Measurements from ENCODE around the gene CTU1. TPM values are rescaled to one million over a fixed set of nuclear protein-coding genes. Genes with fewer than 3 reads are reported as not detected.

CTU1 gene
- total and polyA plus RNA-seq, 2 of the 4 experiments (the other 2 are of a cell fraction), result 2.0 to 3.3 TPM

DNA sequence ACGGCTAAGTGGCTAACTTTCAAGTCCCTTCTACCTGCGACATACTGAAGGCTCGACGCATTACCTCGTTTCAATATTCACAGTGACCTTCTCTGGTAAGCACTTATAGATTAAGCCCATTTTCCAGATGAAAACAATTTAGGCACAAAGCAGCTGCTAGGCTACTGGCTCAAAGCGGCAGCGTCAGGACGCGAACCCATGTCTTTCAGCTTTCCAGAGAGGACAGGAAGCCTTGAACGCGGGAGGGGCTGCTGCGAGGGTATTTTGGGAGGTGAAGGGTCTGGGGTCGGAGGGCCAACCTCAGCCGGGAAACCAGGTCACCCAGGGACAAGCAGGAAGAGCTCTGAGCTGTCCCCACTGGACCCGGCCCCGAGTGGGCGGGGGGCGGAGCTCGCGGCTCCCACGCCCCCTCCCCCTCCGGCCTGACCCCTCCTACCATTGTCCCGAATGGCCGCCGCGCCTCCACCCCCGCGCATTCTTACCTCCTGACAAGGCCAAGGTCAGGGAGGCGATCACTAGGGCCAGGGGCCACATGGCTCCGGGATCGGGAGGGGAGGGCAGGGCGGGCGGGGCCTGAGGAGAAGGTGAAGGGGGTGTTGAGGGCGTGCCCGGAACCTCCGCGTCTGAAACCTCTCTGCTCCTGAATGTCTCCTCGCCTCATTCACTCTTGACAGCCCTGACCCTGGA is 43.5 kb downstream of the CTU1 start, which contains the start of gene KLK13:
Gene KLK13, minus strand, starts transcription at position 559 of the 687 bp plus-strand sequence. Its CDS starts 25 bp downstream, at position 534.
- Histone ChIP-seq H3K23ac (ENCODE audit: low read depth, low read length) (no peak within 1 kb of the TSS), H3K27ac (ENCODE audit: insufficient read depth, low read length) (no peak within 1 kb of the TSS), H3K79me1 (ENCODE audit: low read depth in 1 of 2, low read length in 2 of 2) (no peaks in the 10 kb centered on the region), H3K27me3 (ENCODE audit: control insufficient read depth, insufficient read depth, low read length) (no peaks in the 10 kb centered on the region), H4K5ac (ENCODE audit: low read depth, low read length) (no peak within 1 kb of the TSS), H2BK120ac (ENCODE audit: low read depth, low read length) (no peak within 1 kb of the TSS), H3K9me1 (ENCODE audit: insufficient read depth, low read length) (no peaks in the 10 kb centered on the region), H4K8ac (ENCODE audit: low read depth in 2 of 2, low read length in 2 of 2) (no peak within 1 kb of the TSS), H3K14ac (replicated peaks; ENCODE audit: low read depth, low read length) (no peak within 1 kb of the TSS), H2BK15ac (ENCODE audit: low read depth, low read length) (no peak within 1 kb of the TSS), H2BK20ac (ENCODE audit: low read depth, low read length) (no peak within 1 kb of the TSS), H3K4me1 (ENCODE audit: control insufficient read depth, insufficient read depth, low read length) (no peaks in the 10 kb centered on the region), H2AK5ac (ENCODE audit: low read depth, low read length) (no peak within 1 kb of the TSS), H2BK5ac (ENCODE audit: low read depth, low read length, poor library complexity, severe bottlenecking) (no peak within 1 kb of the TSS), H3K4me2 (ENCODE audit: low read depth, low read length) (peak within 1 kb of the TSS; percentile 21; the same call in 1 of the 2 replicates), H3K4me3 (ENCODE audit: insufficient read depth, low read depth, low read length) (peak within 1 kb of the TSS; percentile 14; the same call in 1 of the 2 replicates), H2AK9ac (replicated peaks; ENCODE audit: low read depth, low read length, poor library complexity) (no peak within 1 kb of the TSS), H4K20me1 (ENCODE audit: insufficient read depth, low read length) (no peaks in the 10 kb centered on the region), H4K91ac (ENCODE audit: insufficient read depth, low read depth, low read length) (no peak within 1 kb of the TSS), H3K4ac (ENCODE audit: low read depth, low read length) (no peak within 1 kb of the TSS), H3K9me3 (ENCODE audit: control insufficient read depth, insufficient read depth, low read length) (peaks cover 2% of the 10 kb centered on the region; the same call in 1 of the 2 replicates), H3K56ac (ENCODE audit: extremely low read depth, insufficient read depth, low read length) (no peak within 1 kb of the TSS), H3K18ac (ENCODE audit: low read depth, low read length) (no peak within 1 kb of the TSS), H2AFZ (replicated peaks; ENCODE audit: low read length, poor library complexity) (peak within 1 kb of the TSS; percentile 43), H3K9ac (ENCODE audit: low read depth, low read length) (no peak within 1 kb of the TSS), H3K36me3 (ENCODE audit: control insufficient read depth, insufficient read depth, low read length) (no peaks in the 10 kb centered on the region)
- ChIA-PET POLR2A (ENCODE audit: unreplicated experiment) (no interaction called here), CTCF (no interaction called here)
- ATAC-seq (ENCODE audit: low read depth) (no peak), DNase-seq (no peak)
- dilution Hi-C loops (cut with HindIII; ENCODE audit: low sequenced_read_pairs, unreplicated experiment), result no loop called here
- in situ Hi-C loops (cut with MboI; ENCODE audit: low sequenced_read_pairs), result no loop called here
- TF ChIP-seq, protein P1, sequence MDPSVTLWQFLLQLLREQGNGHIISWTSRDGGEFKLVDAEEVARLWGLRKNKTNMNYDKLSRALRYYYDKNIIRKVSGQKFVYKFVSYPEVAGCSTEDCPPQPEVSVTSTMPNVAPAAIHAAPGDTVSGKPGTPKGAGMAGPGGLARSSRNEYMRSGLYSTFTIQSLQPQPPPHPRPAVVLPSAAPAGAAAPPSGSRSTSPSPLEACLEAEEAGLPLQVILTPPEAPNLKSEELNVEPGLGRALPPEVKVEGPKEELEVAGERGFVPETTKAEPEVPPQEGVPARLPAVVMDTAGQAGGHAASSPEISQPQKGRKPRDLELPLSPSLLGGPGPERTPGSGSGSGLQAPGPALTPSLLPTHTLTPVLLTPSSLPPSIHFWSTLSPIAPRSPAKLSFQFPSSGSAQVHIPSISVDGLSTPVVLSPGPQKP (IDR thresholded peaks at IDR 0.05; ENCODE audit: borderline replicate concordance, low read depth, low read length), result no peak
- no peak for TF ChIP-seq RAD21 (IDR thresholded peaks at IDR 0.05; ENCODE audit: low read length)
- TF ChIP-seq CHD1 (IDR thresholded peaks at IDR 0.05; ENCODE audit: low read depth, low read length), result no peak
- no peak for TF ChIP-seq RFX5 (IDR thresholded peaks at IDR 0.05; ENCODE audit: low read depth, low read length)
- TF ChIP-seq RCOR1 (IDR thresholded peaks at IDR 0.05; ENCODE audit: insufficient replicate concordance, low read length), result no peak
- no peak for TF ChIP-seq SMC3 (IDR thresholded peaks at IDR 0.05; ENCODE audit: low read depth, low read length)
- TF ChIP-seq CTCF (conservative IDR thresholded peaks at IDR 0.05; ENCODE audit: low read depth, low read length), result no peak
- TF ChIP-seq NFE2L2 (IDR thresholded peaks at IDR 0.05; ENCODE audit: low read depth, low read length), result no peak
- TF ChIP-seq FOS (IDR thresholded peaks at IDR 0.05; ENCODE audit: low read depth, low read length), result no peak
- no peak for TF ChIP-seq MXI1 (IDR thresholded peaks at IDR 0.05; ENCODE audit: borderline replicate concordance, low read depth, low read length)
- TF ChIP-seq POLR2A (IDR thresholded peaks at IDR 0.05; ENCODE audit: low read depth, low read length), result no peak
- TF ChIP-seq BHLHE40 (IDR thresholded peaks at IDR 0.05; ENCODE audit: low read depth, low read length), result no peak
- no CpG with 5 or more reads among the region's 38 CpGs for WGBS, 2 experiments (ENCODE audit: extremely low coverage in 2 of 2, insufficient read length in 1 of 2)
- no TSS peak for BruUV-seq (replicated peaks)
- intact Hi-C loops (cut with micrococcal nuclease), result no loop called here

All from IMR-90 (cell line).